NCI-H345 treated with DMSO at 0.1 percent for 48 hours (cell line): ENCODE data around the gene CNGB1.
A peak's percentile ranks its signal among the peaks of the same experiment; 100 is the strongest.
"Not testable (repeated sequence)": the region's sequence is repeated elsewhere in the genome, so short reads cannot be mapped to it uniquely, and the experiment has no call there.

Experiments used
- DNase-seq: peaks from one replicate; lab custom pipeline; 2025; ENCODE audit not compliant: unreplicated experiment; lab: John Stamatoyannopoulos, UW

Gene CNGB1

DNA sequence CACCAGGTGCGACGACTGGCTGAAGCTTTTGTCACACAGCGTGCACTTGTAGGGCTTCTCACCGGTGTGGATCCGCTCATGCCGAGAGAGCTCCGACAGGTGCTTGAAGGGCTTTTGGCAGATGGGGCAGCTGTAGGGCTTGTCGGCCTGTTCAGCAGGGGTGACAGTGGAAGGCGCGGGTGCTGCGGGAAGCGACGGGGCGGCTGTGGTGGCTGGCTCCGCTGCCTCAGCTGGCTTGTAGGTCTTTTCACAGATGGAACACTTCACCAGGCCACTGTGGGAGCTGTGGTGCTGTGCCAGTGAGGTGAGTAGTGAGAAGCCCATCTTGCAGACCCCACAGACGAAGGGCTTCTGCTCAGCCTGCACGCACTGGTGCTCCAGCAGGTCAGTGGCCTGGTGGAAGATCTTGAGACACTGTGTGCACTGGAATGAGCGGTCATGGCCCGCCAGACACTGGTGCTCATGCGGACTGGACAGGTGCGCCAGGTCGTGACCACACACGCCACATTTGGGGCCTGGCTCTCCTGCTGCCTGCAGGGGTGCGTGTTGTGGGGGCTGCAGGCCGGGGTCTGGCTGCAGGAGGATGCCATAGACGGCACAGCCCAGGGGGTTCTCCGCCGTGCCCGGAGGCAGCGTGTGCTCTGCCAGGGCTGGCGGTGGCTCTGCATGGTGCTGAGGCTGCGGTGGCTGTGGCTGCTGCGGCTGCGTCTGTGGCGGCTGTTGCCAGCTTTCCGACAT lies 26.8 kb upstream of the CNGB1 start:
- no peak for DNase-seq

DNA sequence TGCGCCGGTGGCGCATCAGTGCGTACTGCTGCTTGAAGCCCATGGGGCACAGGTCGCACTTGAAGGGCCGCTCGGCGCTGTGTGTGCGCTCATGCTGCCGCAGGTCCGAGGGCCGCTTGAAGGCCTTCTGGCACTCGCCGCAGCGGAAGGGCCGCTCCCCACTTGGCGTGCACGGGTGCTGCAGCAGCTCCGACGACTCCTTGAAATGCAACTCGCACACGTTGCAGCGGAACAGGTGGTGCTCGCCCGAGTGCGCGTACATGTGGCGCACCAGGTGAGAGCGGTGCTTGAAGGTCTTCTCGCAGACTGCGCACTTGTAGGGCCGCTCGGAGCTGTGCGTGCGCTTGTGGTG lies 26.2 kb upstream of the CNGB1 start:
- no peak for DNase-seq

DNA sequence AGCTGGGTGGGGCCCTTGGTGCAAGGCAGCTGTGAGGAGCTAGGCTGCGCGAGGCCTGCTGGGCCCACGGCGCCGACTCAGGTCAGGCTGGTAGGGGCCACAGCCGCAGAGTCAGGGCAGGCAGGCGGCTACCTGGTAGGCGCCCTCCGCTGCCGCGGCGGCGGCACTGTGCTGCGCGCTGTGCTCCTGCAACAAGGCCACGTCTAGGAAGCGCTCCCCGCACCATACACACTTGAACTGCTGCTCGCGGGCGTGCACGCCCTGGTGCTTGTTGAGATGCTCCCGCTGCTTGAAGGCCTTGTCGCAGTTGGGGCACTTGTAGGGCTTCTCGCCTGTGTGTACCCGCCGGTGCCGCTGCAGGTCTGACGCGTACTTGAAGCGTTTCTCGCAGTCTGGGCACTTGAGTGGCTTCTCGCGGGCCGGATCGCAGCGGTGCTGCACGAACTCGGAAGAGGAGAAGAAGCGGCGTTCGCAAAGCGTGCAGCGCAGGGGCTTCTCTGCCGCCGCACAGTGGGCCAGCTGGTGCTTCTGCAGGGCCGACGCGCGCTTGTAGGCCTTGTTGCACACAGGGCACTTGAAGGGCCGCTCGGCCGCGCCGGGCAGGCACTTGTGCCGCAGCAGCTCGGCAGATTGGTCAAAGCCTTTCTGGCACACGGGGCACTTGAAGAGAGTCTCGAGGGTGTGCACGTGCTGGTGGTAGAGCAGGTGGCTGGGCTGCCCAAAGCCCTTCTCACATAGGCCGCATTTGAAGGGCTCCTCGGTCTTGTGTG lies 25.7 kb upstream of the CNGB1 start:
- no peak for DNase-seq

DNA sequence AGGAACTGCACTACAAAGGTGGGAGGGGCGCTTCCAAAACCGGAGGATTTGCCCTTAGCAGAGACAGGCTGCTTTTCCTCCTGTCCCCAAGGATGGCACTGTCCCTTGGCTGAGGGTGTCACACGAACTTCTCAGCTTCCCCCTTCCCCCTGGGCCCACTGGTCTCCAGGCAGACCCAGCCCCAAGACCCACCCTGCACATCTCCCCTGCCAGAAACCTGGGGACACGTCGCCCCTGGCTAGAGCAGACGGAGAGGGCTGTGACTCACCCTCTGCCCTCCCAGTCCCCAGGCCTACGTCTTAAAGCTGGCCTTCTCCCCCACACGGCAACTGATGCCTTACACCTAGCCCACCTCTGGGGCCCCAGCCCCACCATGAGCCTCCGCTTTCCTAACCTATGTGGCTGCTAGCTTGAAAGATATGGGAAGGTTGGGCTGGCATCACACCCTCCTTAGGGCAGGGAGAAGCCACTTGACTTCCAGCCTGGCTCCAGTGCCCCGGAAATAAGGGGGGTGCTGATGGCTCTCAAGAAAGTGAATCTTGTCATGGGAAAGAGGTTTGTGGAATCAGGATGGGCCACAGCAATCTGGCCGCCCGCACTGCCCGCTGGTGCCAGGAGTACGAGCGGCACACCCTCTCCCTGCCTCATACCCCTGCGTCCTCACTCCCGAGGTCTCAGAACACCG lies 24.9 kb upstream of the CNGB1 start:
- DNase-seq = no peak

DNA sequence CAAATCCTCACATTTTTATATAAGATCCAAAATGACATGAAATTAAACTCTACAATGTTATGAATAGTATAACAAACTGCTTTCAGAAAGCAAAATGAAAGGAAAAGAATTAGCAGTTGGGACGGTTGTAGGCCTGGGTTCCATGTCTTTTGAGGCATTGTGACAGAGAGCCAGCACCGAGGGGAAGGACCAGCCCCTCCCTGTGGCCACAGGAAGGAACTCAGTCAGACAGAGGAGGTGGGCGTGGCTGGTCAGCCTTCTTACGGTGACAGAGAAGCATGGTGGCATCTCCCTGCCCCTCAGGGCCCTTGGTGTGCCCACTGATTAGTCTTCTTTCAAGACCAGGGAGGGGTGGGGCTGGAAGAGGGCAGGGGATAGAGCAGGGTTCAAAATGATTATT lies 23.9 kb upstream of the CNGB1 start:
- no peak for DNase-seq

DNA sequence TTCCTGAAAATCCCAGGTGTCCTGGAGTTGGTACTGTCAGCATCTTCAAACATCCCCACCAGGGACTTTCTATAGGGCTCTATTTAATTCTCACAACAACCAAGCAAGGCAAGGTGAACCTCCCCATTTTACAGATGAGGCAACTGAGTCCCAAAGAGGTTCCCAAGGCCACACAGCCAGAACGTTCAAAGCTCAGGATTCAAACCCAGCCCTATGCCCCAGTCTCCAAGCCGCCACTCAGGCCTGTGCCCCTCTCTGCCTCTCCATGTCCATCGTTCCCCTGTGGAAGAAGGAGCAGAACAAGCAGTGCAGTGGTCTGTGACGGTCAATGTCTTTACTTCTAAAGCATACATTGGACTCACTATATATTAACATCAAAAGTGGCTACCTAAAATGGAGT lies 23.4 kb upstream of the CNGB1 start:
- no peak for DNase-seq

DNA sequence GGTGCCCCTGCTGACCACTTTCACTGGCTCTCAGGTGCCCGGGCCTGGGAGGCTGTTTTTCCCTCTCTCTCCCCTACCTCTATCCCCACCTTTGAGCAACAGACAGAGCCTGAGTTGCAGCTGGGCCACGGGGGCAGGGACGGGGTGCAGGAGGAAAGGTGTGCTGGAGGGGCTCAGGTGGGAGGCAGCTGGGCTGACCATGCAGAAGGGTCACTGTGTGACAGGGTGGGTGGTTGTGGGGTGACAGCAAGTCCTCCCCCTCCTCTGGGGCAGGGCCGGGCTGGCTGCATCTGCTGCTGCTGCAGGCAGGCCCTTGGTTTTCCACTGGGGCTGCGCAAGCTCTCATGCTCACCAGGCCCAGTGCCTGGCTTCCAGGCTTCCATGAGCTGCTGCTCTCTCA lies 23.0 kb upstream of the CNGB1 start:
- no peak for DNase-seq

DNA sequence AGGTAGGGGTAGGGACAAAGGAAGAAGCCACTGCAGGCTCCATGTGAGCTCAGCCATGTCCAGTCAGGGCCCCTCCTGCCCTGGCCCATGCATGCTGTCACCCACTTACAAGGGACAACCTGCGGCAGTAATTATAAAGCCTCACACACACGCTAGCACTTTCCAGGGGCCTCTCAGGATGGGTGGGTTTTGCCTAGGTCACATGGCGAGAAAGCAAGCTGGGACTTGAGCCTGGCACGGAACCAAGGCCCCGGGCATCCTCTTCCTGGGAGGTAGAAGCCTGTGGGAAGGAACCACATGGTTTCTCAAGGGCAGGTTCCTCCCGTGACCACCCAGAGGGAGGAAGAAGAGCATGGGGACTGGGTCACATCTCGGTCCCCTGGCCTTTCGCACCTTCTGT lies 22.5 kb upstream of the CNGB1 start:
- peak; percentile 75 for DNase-seq

DNA sequence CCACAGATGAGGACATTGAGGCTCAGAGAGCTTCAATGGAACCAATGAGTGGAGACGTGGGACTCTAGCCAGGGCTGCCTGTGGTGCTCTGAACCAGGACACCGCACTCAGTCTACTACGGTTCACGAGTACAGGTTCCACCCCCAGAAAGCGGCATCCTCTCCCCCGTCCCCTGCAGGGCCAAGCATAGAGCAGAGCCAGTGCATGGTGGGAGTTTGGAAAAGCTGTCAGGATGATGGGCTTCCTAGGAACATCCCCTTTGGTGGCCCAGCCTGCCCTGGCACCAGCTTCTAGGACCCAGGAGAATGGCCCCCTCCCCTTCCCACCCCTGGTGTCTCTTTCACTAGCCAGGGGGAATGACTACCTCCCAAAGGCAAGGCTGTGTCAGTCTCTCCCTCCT lies 21.2 kb upstream of the CNGB1 start:
- DNase-seq = no peak

DNA sequence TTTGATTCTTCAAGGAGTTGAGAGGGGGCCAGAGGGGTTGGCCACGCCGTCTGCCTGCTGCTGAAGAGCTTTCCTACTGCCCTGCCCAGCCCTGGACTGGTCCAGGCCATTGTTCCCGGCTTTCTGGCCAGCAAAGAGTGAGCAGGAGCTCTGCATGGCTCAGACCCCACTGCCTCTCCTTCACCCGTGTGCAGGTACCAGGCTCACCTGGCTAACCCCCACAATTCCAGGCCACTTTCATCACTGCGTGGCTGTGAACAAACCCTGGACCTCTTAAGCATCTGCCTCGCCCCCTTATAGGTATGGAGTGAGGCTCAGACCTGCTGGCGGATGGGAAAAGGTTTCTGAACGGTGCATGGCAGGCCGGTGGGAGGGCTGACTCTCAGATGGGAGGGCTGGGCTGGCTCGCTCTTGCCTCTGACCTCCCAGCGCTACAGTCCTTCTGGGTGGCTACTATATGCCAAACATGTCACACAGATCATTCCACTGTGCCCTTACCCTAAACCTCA lies 20.7 kb upstream of the CNGB1 start:
- DNase-seq = no peak

DNA sequence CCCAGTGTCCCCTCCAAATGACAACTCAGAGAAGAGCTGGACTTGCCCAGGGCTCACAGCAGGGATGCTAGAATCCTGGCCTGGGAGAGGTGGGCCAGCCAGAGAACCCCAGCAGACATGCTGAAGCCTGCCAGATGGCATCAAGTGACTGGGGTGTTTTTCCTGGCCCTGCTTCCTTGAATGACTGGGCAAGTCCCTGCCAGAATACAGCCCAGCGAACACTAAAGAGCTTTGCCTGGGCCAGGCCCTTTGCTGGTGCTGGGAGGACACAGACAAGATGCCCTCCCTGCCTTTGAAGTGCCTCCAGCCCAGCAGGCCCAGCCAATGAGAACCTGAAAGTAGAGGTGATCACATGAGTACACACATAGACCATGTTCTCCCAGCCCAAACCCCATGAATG lies 18.0 kb upstream of the CNGB1 start:
- DNase-seq = no peak

DNA sequence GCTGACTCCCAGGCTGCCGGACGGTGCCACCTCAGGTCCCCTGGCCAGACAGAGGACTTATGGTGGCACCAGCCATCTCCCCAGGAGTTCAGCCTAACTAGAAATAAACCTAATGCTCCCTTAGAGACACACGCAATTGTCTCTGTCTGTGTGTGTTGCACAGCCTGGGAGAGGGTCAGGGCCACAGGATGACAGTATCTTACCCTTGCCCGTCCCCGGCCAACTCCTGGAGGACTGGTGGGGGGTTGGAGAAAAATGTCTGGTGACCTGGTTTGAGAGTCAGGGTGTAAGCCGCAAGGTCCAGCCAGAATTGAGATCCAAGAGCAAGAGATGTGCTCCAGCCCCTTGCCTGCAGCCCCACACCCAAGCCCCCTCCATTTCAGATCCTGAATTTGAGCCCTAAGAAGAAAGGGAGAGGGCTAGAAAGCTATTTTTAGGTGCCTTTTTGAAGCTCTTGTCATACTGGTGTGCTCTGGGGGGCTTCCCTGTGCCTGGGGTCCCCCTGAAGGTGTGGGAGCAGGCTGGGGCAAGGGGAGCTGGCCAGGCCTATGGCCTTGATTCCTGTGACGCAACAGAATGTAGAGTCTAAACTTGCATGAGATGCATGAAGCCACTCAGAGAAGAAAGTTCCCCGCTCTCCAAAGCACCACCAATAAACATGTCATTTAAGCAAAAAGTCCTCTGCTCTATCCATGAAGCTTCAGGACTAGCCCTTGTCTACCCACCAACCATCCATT lies 16.7 kb upstream of the CNGB1 start:
- no peak for DNase-seq

DNA sequence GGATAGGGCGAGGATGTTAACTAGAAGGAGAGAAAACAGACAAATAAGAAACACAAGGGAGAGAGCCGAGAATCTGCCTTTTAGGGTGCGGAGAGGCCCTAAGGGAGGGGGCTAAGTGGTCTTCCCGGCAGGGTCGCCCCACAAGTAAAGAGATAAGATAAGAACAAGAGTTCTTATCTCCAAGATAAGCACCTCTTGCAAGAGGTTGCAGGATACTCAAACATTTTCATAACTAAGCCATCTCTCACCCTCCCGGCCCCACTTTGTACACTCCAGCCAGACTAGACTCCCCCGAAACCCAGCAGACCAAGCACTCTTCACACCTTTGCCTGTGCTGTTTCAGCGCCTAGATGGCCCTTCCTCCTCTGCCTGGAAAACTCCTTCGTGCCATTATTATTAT lies 15.3 kb upstream of the CNGB1 start:
- DNase-seq = no peak

DNA sequence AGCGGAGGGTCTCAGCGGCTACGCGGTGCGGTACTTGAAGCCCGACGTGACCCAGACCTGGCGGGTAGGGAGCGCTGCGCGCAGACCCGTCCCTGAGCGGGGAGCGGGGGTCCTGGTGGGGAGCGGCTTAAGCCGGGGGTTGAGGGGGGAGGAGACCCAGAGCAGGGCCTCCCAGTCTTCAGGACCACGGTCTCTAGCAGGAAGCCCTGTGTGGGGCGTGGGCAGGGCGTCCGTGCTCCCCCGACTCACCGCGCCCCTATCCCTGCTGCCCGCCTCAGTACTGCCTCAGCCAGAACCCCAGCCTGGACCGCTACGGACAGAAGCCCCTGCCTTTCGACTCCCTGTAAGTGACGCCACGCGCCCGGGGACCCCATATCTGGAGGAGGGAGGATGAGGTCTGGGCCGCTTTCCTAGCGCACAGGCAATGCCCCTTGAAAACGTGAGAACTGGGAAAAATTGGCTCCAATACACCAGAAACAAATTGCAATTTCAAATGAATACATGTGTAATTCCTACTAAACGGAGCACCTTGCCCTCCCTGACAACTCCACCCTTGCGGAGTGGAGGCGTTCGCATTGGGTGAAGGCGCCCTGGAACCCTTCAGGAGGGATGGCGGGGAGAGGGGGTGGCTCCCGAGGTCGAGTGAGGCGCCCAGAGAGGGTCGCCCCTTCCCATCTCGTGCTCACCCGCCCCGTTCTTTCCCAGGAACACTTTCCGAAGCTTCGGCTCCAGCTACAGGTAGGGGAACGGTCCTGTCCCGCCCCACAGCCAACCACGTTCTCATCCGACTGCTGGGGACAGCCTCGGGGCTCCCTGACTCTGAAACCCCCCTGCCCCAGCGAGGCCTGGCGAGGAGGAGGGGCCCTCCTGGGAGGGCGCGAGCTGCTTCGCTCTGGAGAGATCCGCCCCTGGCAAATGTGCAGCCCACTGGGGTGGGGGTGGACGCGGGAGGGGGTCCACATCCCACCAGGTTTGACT lies 14.6 kb upstream of the CNGB1 start:
- no peak for DNase-seq

DNA sequence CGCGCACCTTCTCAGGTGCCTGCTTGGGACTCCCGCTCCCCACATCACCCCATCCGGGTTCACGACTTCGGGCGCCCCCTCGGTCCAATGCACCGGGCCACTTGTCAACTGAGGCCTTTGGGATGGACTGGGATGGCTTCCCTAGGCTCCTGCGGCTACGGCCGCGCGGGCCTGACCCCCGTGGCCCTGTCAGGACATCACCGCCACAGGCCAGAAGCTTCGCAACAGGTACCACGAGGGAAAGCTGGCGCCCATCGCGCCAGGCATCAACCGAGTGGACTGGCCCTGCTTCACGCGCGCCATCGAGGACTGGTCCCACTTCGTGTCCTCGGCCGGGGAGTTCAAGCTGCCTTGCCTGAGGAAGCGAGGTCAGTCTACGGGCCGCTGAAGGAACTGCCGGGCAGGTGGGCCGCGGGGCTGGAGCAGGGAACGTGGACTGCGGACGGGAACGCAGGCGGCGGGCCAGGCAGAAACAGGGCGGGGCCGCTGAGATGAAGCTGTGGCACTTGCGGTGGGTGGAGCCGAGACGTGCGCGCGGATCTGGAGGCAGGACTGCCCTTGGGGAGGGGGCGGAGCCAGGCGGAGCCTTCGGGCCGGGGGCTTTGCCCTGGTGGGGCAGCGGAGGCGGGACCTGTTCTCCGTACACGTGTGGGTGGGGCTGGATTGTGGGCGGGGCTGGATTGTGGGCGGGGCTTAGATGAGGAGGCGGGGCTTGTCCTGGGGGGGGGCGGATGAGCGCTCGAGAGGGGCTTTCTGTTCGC lies 13.7 kb upstream of the CNGB1 start:
- no peak for DNase-seq

DNA sequence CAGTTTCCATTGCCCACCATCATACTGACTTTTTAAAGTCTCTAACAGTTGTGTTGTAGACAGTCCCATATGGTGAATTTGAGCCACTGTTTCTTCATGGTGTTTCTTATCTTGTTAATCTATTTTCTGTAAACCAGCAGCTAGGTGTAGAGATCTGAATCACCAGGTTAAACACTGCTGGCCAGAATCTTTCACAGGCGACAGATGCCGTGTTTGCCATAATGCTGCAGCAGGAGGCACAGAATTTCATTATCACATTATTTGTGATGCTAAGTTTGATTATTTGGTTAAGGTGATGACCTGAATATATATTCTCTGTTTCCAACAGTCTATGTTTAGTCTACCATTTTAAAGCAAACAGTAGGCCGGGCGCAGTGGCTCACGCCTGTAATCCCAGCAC lies 11.5 kb upstream of the CNGB1 start:
- DNase-seq = no peak

DNA sequence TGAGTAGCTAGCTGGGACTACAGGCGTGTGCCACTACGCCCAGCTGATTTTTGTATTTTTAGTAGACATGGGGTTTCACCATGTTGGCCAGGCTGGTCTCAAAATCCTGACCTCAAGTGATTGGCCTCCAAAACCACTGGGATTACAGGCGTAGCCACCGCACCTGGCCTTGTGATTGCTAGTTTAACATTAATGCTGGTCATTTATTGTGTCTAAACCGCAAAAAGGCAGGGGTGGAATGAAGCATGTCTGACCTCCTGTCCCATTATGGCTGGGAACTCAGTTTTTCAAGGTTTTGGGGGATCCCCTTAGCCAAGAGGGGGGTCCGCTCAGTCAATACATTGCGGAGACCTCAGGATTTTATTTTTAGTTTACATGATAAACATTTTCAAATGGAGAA lies 10.7 kb upstream of the CNGB1 start:
- no peak for DNase-seq

DNA sequence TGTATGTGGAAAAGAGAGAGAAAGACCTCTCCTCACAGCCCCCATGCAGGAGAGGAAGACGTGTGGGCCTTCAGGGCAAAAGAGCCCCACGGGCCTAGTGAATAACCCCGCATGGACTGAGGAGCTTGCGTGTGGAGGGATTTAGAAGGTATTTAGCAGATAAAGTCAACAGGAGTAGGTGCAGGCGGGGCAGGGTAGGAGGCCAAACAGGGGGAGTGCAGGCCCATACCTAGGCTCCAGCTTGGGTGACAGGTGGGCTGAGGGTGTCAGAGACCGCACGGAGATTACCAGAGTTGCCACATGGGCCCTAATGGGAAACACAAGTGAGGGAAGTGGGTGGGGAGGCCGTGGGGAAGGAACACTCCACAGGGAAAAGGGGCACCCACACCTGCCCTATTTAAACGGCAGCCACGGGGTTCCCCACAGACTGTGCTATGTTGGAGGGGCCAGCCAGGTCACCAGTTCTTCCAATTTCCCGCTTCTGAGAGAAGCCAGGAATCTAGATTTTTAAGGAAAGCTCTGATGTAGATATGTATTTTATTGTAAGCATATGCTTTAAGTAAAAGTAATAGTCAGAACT lies 8.2 kb upstream of the CNGB1 start:
- DNase-seq = no peak

DNA sequence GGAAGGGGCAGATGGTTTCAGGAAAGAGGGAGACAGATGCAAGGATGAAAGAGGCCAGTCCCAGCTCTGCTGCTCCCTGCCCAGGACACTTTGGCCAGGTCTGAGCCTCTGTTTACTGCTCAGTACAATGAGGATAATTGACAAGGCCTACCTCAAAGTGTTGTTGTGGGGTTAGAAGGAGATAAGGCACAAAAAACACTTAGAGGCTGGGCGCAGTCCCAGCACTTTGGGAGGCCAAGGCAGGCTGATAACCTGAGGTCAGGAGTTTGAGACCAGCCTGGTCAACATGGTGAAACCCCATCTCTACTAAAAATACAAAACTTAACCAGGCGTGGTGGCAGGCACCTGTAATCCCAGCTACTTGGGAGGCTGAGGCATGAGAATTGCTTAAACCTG lies 7.1 kb upstream of the CNGB1 start:
- not testable (repeated sequence) for DNase-seq
